ENCODE data around the gene ZNF639.
A peak's percentile ranks its signal among the peaks of the same experiment; 100 is the strongest.
"Not testable (repeated sequence)": the region's sequence is repeated elsewhere in the genome, so short reads cannot be mapped to it uniquely, and the experiment has no call there.

The ZNF639 gene, protein sequence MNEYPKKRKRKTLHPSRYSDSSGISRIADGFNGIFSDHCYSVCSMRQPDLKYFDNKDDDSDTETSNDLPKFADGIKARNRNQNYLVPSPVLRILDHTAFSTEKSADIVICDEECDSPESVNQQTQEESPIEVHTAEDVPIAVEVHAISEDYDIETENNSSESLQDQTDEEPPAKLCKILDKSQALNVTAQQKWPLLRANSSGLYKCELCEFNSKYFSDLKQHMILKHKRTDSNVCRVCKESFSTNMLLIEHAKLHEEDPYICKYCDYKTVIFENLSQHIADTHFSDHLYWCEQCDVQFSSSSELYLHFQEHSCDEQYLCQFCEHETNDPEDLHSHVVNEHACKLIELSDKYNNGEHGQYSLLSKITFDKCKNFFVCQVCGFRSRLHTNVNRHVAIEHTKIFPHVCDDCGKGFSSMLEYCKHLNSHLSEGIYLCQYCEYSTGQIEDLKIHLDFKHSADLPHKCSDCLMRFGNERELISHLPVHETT

DNA sequence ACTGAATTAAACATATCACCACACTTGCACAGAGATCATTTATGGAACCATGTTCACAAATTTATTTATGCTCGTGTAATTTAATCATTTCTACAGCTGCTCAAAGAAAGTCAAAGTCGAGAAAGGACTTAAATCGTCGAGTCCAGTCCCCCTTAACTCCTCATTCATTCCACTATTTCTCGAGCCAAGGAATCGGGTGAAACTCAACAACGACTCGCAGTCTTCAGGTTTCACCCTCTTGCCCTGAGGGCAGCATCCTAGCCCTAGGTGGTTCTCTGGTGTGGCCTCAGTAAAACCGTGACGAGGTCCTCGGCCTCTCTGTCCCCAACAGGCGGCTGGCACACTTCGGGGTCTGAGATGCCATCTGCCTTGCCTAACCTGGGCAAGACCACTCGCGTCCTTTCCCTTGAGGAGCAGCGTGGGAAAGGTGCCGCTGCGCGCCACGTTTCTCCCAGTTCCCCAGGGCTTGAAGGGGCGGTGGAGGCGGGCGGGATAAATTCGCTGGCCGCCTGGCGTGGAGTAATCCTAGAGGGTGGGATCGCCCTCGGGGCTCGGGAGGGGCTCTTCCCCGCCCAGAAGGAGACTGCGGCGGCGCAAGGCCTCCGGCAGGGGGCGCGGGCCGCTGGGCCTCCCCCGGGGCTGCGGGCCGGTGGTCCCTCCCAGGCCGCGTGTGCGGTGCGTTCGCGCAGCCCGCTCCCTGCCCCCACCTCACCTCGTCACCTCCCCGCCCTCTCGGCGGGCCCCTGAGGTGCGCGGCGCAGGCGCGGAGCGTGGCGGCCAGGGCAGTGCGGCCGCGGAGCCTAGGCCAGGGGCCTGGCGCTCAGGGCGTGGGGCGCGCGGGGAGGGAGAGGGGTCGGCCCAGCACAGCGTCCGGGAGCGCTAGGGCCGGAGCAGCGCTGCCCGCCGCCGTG lies at the start of gene ZNF639:
Gene ZNF639 (plus strand): TSS at position 746 of the 911 bp plus-strand sequence. CDS start 5,263 bp downstream, outside the sequence.
- DNase-seq: peak; percentile 47

DNA sequence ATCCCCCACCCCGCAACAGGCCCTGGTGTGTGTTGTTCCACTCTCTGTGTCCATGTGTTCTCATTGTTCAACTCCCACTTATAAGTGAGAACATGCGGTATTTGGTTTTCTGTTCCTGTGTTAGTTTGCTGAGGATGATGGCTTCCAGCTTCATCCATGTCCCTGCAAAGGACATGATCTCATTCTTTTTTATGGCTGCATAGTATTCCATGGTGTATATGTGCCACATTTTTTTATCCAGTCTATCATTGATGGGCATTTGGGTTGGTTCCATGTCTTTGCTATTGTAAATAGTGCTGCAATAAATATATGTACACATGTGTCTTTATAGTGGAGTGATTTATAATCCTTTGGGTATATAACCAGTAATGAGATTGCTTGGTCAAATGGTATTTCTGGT lies 48.4 kb upstream of the ZNF639 start:
- DNase-seq: not testable (repeated sequence)

DNA sequence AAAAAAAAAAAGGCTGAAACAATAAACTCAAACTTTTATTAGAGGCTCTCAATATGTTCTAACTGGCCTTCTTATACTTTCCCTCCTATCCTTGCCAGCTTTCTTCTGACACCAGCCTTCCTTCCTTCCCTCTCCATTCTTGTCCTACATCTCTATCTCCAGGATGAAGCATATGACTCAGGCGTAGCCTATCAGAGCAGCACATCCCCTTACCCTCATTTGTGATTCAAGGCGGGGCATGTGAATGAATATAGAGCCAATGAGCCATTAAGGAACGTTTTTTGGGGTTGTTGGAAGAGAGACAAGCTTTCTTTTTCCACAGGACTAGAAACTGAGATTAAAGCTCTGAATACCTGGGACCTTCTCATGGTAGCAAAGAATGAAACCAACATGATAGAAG lies 46.8 kb upstream of the ZNF639 start:
- no peak for DNase-seq

DNA sequence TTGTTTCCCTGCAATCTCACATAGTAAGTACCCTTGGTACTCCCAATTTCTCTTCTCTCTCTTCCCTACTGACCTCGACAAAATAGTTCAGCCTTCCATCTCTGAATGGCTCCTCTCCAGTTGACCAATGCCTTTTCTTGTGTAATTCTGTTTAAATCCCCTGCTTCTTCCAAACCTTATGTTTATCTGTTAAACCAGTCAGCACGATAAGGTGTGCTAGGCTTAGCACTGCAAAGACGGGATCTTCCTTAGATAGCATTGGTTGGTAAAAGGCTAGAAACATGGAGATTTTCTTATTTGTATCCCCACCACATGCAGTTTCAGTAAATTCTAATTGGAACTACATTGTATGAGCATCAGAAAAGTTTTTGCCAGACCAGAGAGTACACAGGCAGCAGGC lies 46.1 kb upstream of the ZNF639 start:
- DNase-seq: no peak

DNA sequence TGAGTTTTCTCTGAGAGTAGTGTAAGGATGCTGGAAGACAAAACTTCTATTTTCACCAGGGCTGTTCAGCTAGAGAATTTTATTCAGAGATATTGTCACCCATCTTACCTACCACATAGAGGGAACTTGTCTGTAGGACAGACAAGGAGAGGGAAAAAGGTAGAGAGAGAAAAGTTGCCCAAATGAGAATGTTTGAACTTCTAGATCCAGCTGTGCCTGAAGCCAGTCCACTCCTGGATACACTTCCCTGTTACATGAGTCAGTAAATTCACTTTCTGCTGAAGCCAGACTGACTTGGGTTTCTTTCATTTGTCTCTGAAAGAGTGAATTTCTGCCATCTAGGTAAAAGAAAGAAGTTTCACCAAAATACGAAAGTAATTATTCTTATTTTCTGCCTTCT lies 44.7 kb upstream of the ZNF639 start:
- DNase-seq: no peak

DNA sequence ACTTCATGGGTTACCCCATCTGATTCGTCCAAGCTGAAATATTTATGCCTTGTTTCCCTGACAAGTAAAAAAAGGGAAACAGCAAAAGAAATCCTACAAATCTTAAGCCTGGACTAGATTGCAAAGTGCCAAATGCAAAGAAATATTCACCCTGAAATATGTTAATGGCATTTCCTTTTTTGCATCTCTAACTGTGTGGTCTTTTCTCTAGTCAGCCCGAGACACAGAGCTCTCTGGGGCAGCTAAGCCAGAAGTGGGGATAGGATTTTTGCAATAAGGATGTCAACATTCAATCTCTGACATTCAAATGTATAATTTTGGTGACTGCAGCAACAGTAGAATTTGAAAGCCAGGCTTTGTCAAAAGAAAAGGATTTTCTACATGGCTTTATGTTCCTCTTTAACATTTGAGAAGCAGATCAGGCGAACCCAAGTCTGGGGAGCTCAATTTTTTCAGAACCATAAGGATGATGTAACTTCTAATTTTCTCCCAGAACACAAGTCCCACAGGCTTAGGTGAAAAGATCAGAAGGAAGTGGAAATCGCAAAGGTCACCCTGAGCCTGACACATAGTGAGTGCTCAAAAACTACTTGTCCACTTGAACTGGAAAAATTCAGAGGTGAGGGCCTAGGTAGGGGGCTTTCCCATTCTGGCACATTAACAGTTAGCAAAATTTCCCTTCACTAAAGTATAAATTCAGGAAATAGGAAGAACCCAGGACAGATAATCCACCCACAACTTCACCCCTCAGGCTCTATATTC lies 43.7 kb upstream of the ZNF639 start:
- no peak for DNase-seq

DNA sequence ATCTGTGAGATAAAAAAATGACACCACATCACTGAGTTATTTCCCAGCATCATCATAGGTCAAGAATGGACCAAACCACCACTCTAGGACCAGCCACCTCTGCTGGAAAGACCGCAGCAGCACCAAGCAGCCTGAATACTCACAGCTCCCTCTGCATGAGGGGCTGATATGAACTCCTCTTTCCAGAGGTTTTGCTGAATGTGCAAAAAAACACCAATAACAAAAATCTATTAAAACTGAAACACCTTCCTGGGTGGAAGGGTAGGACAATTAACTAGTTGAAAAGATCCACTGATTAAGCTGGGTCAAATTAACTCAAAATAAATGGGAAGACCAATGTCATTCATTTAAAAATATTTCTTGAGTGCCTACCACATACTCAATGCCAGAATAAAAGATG lies 43.0 kb upstream of the ZNF639 start:
- no peak for DNase-seq

DNA sequence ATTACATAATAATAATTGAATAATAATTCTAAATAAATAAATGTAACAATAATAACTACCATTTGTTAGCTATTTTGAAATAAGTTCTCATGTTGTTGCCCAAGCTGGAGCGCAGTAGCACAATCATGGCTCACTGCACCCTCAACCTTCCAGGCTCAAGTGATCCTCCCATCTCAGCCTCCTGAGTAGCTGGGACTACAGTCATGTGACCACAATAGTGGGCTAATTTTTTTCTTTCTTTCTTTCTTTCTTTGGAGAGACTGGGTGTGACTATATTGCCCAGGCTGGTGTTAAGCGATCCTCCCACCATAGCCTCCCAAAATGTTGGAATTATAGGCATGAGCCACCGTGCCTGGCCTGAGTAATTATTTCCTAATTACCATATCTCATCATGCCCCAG lies 41.0 kb upstream of the ZNF639 start:
- no peak for DNase-seq

DNA sequence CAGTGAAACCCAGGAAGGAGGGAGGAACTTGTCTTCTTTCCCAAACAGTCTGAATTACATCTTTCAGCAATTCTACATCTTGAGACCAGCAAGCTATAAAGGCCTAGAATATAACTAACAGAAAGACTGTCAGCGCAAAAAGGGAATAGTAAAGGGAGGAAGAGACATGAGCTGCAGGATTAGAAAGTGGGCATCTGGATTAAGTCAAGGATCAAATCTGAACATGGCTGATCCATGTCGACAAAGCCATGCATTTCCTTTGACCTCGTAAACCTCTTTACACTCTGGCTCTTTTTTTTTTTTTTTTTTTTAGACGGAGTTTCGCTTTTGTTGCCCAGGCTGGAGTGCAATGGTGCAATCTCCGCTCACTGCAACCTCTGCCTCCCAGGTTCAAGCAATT lies 36.5 kb upstream of the ZNF639 start:
- DNase-seq: no peak

DNA sequence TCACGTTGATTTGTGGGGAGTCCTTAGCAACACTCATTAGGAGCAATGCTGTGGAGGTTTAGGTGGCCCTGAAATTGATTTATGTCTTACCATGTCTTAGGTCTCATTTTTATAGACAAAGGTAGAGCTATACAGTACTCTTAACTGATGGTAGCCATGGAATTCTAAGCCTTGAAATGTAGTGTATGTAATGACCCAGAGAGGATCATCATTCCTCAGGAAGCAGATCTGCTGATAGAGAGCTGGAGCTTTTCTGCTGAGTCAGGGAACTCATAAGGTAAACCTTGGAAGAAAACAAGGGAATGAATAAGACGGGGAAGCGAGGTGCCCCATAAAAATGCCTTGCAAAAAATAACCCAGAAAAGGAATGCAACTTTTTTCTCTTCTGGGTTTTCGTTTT lies 34.0 kb upstream of the ZNF639 start:
- DNase-seq: no peak

DNA sequence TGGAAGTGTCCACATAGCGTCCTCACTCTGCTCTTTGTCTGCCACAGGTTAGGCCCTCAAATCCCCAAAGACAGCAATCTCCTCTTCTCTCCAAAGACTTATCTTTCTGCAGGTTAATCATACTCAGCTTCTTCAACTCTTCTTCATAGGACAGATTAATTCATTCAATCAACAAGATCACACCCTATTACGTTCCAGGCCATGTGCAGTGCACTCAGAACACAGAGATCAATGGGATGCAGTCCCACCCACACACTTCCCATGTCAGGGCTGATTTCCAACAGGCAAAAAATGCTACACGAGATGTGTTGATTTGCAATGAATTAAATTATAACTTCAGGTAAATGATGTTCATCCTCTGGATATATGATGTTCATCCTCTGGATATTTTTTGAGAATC lies 33.5 kb upstream of the ZNF639 start:
- DNase-seq: no peak

DNA sequence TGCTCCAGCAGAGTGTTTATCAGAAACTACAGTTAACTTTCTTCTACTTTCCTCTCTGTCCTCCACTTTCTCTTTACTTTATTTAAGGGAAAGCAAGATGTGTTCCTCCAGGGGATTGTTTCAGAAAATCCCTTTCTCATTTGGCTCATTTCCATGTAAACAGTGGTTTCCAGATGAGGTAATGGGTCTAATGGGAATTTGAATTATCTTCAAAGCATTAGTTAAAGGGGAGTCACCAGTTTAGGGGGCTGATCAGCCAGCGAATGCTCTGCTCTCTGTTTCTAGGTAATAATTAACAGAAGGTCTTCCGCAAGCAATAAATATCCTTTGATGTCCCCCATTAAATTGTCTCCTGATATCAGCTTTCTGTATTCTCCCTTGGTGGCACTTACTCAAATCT lies 30.4 kb upstream of the ZNF639 start:
- DNase-seq: peak; percentile 56

DNA sequence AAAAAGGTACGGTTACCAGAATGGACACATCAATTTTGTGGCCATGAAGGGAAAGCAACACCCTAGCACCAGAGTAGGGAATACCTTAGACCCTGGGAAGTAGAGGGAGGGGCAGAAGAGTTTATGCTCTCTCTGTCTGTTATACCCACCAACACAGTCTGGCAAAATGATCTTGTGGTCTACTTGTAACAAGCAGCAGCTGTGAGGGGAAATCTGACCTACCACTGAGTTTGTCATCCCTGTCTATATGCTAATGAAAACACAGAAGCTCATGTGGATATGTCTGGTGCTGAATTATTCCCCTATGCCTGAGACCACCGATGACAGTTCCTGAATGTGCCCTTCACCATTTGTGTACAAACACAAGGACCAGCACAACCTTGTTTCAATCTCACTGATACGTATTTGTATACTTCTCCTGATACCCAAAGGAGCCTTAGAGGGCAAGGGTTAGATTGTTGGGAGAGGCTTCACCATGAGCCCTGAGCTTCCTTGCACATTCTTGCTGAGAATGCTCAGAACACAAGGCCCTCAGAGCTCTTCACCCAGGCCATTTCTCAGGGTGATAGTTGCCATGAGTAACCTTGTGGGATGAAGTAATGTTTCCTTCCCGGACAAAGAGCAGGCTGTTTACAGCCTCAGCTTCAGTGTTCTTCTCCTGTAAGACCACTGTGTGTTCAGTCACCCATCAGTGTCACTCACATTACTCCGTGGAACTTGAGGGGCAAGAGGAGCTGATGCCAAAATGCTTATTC lies 24.7 kb upstream of the ZNF639 start:
- no peak for DNase-seq

DNA sequence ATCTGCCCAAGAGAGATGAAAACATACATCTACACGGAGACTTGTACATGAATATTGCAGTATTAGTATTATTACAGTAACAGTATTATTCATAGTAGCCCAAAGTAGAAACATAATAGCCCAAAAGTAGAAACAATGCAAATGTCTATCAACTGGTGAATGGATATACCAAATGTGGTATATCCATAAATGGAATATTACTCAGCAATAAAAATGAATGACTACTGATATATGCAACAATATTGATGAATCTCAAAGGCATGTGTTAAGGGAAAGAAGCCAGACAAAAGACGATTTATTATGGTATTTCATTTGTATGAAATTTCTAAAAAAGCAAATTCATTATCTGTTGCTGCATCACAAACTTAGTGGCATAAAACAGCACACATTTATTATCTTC lies 23.5 kb upstream of the ZNF639 start:
- no peak for DNase-seq

DNA sequence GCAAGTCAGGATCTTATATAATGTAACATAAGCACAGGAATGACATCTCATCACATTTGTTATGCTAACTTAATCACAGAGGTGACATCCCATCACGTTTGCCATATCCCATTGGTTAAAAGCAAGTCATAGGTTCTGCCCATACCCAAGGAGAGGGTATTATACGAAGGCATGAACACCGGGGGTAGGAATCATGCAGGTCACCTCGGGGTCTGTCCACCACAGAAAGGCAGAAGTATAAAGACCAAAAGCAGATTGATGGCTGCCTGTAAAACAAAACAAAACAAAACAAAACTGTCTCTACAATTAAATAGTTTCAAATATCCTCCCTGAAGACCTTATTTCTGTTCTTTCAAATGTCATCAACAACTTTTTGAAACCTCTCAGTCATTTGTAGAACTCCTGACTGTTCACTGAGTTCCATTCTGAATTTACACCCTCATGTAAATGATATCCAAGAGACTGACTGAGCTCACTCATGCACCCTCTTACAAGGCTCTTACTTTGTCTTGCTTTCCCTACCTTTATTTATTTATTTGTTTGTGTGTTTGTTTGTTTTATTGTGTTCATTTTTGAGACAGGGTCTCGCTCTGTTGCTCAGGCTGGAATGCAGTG lies 22.7 kb upstream of the ZNF639 start:
- DNase-seq: no peak

DNA sequence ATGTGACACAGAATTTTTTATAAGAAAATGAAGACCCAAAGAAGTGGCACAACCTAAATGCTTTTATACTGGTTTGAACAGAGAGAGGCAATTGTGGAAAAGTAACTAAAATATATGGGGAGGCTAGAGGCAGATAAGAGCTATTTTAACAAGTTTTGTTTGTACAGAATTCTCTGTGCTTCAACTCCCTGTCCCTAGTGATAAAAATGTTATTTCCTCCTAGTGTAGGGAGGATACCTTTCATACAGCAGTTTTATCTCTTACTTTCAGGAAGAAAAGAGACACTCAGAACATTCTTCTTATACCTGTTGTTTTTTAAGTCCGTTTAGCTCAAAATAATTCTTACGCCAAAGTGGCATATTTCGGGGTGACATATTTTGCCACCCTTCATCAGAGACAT lies 21.2 kb upstream of the ZNF639 start:
- DNase-seq: no peak

DNA sequence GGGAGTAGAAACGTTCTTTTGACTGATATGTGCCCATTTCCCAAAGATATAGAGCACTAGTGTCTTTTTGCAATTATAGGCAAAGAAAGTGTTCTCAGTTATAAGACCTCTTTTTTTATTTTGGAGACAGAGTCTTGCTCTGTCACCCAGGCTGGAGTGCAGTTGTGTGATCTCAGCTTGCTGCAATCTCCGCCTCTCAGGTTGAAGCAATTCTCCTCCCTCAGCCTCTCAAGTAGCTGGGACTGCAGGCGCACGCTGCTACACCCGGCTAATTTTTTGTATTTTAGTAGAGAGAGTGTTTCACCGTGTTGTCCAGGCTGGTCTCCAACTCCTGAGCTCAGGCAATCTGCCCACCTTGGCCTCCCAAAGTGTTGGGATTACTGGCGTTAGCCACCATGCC lies 20.7 kb upstream of the ZNF639 start:
- no peak for DNase-seq

DNA sequence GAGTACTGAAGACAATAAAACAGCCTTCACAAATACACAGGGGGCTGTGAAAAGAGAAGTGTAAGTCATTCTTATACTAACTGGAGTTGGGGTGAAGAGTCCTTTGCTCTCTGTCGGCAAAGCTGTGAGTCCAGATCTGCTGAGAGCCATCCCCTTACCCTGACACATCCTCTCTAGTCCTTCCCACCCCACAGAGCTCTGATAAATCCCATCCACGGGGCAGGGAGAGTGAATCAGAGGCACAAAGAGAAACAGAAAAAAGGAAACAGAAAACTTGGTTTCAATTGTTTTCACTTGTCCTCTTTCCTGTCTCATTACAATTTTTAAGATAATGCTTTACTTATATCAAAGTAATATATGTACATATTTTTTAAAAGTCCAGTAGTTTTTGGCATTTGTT lies 18.2 kb upstream of the ZNF639 start:
- DNase-seq: no peak

DNA sequence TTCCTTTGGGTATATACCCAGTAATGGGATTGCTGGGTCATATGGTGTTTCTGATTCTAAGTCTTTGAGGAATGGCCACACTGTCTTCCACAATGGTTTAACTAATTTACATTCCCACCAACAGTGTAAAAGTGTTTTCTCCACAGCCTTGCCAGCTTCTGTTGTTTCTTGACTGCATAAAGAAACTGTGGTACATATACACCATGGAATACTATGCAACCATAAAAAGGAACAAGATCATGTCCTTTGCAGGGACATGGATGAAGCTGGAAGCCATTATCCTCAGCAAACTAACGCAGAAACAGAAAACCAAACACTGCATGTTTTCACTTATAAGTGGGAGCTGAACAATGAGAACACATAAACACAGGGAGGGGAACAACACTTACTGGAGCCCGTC lies 15.5 kb upstream of the ZNF639 start:
- not testable (repeated sequence) for DNase-seq

DNA sequence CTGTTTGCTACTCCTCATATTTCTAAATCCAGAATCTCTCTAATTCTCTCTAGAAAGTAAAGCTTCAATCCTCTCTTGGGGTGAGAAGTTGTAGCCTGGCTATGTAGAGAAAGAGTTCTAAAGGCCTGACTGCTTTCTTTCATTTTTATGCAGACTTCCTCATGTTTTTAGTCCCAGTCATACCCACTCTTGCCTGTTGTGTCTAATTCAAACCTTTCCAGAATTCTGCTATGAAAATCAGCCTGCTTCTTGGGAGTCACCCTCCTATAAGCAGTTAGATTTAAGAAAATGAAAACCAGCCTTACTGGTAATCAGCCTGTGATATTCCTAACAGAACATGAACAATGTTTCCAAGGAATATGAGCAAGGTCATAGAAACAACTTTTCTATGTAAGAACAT lies 14.8 kb upstream of the ZNF639 start:
- DNase-seq: no peak

DNA sequence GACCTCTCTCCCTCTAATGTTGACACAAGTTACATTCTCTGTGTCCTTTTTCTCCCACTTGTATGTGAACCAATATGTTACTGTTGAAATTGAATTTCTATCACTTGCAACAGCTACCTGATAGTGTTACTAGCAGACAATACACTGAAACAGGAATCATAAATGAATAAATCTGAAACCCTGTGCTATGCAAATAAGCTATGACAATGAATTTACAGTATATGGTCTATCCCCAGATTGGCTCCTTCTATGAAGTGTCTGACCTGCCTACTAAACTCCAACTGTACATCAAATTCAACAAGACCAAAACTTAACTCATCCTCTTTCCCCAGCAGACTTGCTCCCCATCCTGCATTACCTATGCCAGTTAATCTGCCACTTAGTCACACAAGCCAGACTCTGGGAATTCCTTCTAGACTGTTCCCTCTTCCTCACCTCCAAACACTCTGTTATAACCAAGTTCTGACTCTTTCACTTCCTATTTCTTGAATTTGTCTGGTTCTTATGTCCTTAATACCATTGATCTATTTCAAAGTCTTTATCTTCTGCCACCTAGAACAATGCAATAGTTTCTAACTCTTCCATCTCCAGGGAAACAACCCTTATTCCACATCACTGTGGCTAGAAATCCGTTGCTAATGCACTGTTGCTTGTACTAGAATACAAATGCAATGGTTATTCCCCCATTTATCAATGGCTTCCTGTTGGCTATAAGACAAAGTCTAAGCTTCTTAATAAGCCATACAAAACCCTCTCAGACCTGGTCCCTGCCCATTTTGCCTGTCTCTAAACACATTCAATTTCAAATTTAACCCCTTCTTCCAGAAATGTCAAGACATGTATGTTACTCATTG lies 13.4 kb upstream of the ZNF639 start:
- no peak for DNase-seq
